BLaER1 treated with 17β-estradiol and CSF1 and Interleukin-3, amounts not matched to agents 10 nM and 100 nM (cell line): ENCODE measurements around the gene ANO8.
"Not testable (repeated sequence)": the region's sequence is repeated elsewhere in the genome, so short reads cannot be mapped to it uniquely, and the experiment has no call there.

Experiments used
- H3K27ac ChIP-seq, 11 experiments: shearing (Covaris generic); formaldehyde crosslinking; 2 replicates each; pipeline ENCODE4 v1.8.1; 2022
- H3K27me3 ChIP-seq, 11 experiments: shearing (Covaris generic); formaldehyde crosslinking; 2 replicates each; pipeline ENCODE4 v1.8.1; 2022
- H3K36me3 ChIP-seq, 11 experiments: shearing (Covaris generic); formaldehyde crosslinking; 2 replicates each; pipeline ENCODE4 v1.8.1; 2022
- H3K4me1 ChIP-seq, 10 experiments: shearing (Covaris generic); formaldehyde crosslinking; 2 replicates each; pipeline ENCODE4 v1.8.1; 2022
- H3K4me2 ChIP-seq, 11 experiments: shearing (Covaris generic); formaldehyde crosslinking; 2 replicates each; pipeline ENCODE4 v1.8.1; 2022
- H3K4me3 ChIP-seq, 10 experiments: shearing (Covaris generic); formaldehyde crosslinking; 2 replicates each; pipeline ENCODE4 v1.8.1; 2022
- H3K9ac ChIP-seq, 11 experiments: shearing (Covaris generic); formaldehyde crosslinking; 2 replicates each; pipeline ENCODE4 v1.8.1; 2022
- H3K9me3 ChIP-seq, 11 experiments: shearing (Covaris generic); formaldehyde crosslinking; replicated peaks in 1 of 11; 2 replicates each; pipeline ENCODE4 v1.8.1; 2022
- H4K20me1 ChIP-seq, 11 experiments: shearing (Covaris generic); formaldehyde crosslinking; 2 replicates each; pipeline ENCODE4 v1.8.1; 2022
- Cebpa-rat ChIP-seq, 11 experiments: shearing (Covaris generic); IDR thresholded peaks; 2 replicates each; pipeline ENCODE4 v1.8.1; 2022

ANO8 gene

DNA sequence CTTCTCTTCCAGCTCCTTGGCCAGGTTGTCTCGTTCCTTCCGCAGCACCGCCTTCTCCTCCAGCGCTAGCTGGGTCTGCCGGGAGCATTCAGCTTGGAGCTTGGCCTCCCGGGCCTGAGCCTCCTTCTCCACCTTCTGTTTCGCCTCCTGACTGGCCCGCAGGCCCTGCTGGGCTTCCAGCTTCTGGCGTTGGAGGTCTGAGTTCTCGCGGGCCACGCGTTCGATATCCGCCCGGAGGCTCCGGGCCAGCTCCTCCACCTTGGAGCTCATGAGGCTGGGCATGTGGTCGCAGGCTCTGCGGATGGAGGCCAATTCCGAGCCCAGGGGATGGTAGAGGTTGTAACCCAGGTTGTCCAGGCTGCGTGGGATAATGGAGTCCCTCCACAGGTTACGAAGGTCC, 30.7 kb upstream of the ANO8 start:
- Histone ChIP-seq H3K27me3 (no peaks in the 10 kb centered on the region), H3K9ac (no peak overlapping the region), H3K4me3 (no peak overlapping the region), H3K27ac (peak overlapping the region in 4 of 11 experiments; percentile 21 to 98 (median 96); a peak in 5 of 22 replicates), H4K20me1 (no peaks in the 10 kb centered on the region), H3K36me3 (peaks cover 0 to 23% (median 0%) of the 10 kb centered on the region in 11 experiments; a peak in 7 of 22 replicates), H3K4me2 (no peak overlapping the region), H3K9me3 (peaks cover 0 to 8% (median 0%) of the 10 kb centered on the region in 11 experiments; a peak in 4 of 22 replicates), H3K4me1 (peaks cover 23 to 52% (median 40%) of the 10 kb centered on the region in 10 experiments)
- TF ChIP-seq Cebpa-rat (IDR thresholded peaks at IDR 0.05): no peak

DNA sequence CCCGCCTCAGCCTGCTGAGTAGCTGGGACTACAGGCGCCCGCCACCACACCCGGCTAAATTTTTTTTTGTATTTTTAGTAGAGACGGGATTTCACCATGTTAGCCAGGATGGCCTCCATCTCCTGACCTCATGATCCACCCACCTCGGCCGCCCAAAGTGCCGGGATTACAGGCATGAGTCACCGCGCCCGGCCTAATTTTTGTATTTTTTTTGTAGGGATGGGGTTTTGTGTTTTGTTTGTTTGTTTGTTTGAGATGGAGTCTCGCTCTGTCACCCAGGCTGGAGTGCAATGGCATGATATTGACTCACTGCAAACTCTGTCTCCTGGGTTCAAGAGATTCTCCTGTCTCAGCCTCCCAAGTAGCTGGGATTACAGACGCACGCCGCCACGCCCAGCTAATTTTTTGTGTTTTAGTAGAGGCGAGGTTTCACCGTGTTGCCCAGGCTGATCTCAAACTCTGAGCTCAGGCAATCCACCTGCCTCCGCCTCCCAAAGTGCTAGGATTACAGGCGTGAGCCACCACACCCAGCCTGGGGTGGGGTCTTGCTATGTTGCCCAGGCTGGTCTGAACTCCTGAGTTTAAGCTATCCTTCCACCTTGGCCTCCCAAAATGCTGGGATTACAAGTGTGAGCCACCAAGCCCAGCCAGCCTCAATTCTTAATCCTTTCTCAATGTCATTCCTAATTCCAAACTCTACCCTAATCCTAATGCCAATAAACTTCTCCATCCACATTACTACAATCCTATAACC, 29.4 kb upstream of the ANO8 start:
- H3K27ac ChIP-seq, H4K20me1 ChIP-seq, H3K27me3 ChIP-seq, H3K4me2 ChIP-seq, H3K4me3 ChIP-seq, H3K9me3 ChIP-seq, H3K9ac ChIP-seq: not testable (repeated sequence)
- Histone ChIP-seq H3K36me3 (peaks cover 0 to 25% (median 0%) of the 10 kb centered on the region in 11 experiments; a peak in 7 of 22 replicates), H3K4me1 (peaks cover 10 to 42% (median 28%) of the 10 kb centered on the region in 10 experiments)

DNA sequence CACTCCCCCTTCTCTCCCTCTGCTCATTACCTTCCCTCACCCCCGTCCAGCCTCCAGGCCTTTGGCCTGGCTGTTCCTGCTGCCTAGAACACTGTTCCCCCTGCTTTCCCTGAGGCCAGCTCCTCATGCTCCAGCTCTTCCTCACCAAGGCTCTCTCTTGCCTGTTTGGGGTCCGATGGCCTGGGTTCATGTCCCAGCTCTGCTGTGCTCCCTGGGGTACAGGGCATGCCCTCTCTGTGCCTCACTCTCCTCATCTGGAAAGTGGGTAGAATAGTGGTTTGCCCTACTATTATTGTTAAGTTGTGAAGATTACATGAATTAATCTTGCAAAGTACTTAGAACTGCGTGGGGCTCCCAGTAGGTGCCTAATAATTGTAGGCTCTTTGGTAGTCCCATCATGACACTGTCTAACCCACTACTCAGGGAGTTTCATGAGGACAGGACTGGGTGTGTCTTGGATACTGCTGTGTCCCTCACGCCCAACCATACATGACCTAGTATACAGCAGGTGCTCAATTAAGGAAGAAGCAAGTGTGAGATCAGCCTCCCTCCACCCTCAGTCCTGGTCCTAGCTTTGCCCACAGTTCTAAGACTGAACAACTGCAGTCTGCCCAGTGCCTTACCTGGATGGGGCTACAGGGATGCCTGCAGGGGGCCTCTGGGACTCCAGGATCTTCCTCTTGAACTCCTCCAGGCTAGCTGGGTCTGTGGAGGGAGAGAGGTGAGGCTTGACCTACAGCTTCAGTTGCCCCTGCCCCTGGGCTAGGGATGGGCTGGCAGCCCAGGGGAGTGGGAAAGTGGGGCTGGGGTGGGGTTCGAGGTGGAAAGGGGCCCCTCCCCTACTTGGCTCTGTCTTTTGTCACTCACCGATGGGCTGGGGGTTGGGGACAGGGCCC, 25.5 kb upstream of the ANO8 start:
- peaks cover 0 to 34% (median 2%) of the 10 kb centered on the region in 10 experiments; a peak in 7 of 20 replicates for H3K4me1 ChIP-seq
- peaks cover 0 to 15% (median 0%) of the 10 kb centered on the region in 11 experiments; a peak in 6 of 22 replicates for H3K36me3 ChIP-seq
- H3K9ac ChIP-seq: no peak overlapping the region
- H3K9me3 ChIP-seq: peaks cover 0 to 7% (median 0%) of the 10 kb centered on the region in 11 experiments; a peak in 1 of 22 replicates
- no peaks in the 10 kb centered on the region for H3K27me3 ChIP-seq
- H3K4me3 ChIP-seq: no peak overlapping the region
- H4K20me1 ChIP-seq: no peaks in the 10 kb centered on the region
- H3K4me2 ChIP-seq: no peak overlapping the region
- no peak for TF ChIP-seq Cebpa-rat (IDR thresholded peaks at IDR 0.05)
- no peak overlapping the region; a peak in 1 of 22 replicates for H3K27ac ChIP-seq

DNA sequence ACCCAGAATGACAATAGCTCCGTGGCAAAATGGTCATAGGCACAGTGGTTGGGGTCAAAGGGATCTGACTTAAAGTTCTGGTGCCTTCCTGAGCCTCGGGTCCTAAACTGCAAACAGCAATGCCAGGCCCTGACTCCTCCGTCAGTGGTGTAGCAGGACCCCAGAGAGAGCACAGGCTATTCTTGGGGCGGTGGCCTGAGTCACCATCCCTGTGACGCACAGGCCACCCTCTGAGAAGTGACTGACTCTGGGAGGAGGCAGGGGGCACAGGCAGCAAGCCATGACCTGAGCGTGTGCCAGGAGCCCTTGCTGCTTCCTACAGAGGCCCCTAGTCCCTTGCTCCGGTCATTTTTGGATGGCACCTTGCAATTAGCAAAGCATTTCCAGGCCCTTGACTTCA, 23.7 kb upstream of the ANO8 start:
- no peak overlapping the region for H3K9ac ChIP-seq

DNA sequence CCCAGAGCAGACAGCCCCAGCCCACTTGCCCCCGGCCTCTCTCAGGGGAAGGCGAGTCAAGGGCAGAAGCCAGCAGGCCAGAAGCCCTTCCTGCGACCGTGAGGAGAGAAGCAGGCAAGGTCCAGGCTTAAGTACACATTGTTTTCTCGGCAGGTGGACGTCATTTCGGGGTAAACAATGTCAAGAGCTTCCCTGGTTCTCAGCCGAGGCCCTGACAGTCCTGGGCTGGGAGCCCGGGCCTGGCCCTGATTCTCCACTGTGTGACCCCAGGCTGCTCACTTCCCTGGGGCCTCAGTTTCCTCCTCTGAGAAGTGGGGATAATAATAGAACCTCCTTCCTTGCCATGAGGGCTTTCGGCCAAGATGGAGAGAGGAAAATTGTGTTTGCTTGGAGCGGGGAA, 23.1 kb upstream of the ANO8 start:
- no peak for TF ChIP-seq Cebpa-rat (IDR thresholded peaks at IDR 0.05)
- no peaks in the 10 kb centered on the region for H4K20me1 ChIP-seq
- H3K4me2 ChIP-seq: no peak overlapping the region; a peak in 1 of 22 replicates
- 0 out of 22 replicates have a peak overlapping the region, but pooled peaks of 1 of the 11 experiments have one; percentile 10 for H3K27ac ChIP-seq
- no peaks in the 10 kb centered on the region for H3K27me3 ChIP-seq
- H3K4me1 ChIP-seq: peaks cover 7 to 40% (median 13%) of the 10 kb centered on the region in 10 experiments
- H3K9ac ChIP-seq: no peak overlapping the region
- no peaks in the 10 kb centered on the region for H3K9me3 ChIP-seq
- 0 out of 22 replicates have a peak, but pooled peaks cover 0 to 6% (median 0%) of the 10 kb centered on the region in 11 experiments for H3K36me3 ChIP-seq
- H3K4me3 ChIP-seq: no peak overlapping the region

More for the DNA sequence above, 23.7 kb upstream of the ANO8 start:
- Histone ChIP-seq H3K27me3 (no peaks in the 10 kb centered on the region), H3K4me3 (no peak overlapping the region), H3K4me1 (peaks cover under 1 to 33% (median 6%) of the 10 kb centered on the region in 10 experiments), H3K4me2 (peak overlapping the region in 3 of 11 experiments; percentile 1 to 29 (median 7); a peak in 1 of 22 replicates), H3K36me3 (0 out of 22 replicates have a peak, but pooled peaks cover 0 to 6% (median 0%) of the 10 kb centered on the region in 11 experiments), H3K9me3 (no peaks in the 10 kb centered on the region), H3K27ac (no peak overlapping the region), H4K20me1 (no peaks in the 10 kb centered on the region)
- no peak for TF ChIP-seq Cebpa-rat (IDR thresholded peaks at IDR 0.05)

DNA sequence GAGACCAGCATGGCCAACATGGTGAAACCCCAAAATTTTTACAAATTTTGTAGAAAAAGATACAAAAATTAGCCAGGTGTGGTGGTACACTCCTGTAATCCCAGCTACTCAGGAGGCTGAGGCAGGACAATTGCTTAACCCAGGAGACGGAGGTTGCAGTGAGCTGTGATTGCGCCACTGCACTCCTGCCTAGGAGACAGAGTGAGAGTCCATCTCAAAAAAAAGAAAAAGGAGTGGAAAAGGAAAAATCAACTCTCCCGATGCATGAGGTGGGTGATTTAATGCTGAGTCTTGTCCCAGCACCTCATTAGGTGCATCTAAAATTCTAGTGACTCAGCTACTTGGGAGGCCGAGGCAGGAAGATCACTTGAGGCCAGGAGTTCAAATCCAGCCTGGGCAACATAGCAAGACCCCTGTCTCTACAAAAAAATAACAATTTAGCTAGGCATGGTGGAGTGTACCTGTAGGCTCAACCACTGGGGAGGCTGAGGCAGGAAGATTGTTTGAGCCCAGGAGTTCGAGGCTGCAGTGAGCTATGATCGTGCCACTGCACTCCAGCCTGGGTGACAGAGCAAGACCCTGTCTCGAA, 22.5 kb upstream of the ANO8 start:
- 0 out of 22 replicates have a peak, but pooled peaks of 1 of the 11 experiments have one; percentile 12 for TF ChIP-seq Cebpa-rat (IDR thresholded peaks at IDR 0.05)
- Histone ChIP-seq H3K4me2 (no peak overlapping the region; a peak in 2 of 22 replicates), H3K9me3 (no peaks in the 10 kb centered on the region), H3K27ac (0 out of 22 replicates have a peak overlapping the region, but pooled peaks of 1 of the 11 experiments have one; percentile 10), H3K4me3 (no peak overlapping the region), H3K36me3 (0 out of 22 replicates have a peak, but pooled peaks cover 0 to 6% (median 0%) of the 10 kb centered on the region in 11 experiments), H3K9ac (no peak overlapping the region), H3K27me3 (no peaks in the 10 kb centered on the region), H4K20me1 (no peaks in the 10 kb centered on the region), H3K4me1 (peaks cover 13 to 45% (median 18%) of the 10 kb centered on the region in 10 experiments)

DNA sequence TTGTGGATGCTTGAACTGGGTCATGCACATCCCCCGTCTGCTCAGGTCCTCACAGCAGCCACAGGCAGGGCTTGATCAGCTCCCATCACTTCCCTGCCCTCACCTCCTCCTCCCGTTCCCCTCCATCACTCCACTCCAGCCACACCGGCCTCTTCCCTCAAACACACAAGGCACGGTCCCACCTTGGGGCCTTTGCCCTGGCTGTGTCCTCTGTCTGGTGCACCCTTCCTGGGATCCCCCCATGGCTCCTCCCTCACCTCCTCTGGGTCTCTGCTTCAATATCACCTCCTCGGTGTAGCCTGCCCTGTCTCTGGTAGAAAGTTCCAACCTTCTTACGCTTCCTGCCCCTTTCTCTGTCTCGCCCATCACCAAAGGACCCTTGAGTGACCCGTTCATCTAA, 18.7 kb upstream of the ANO8 start:
- Histone ChIP-seq H3K9ac (peak overlapping the region in 5 of 11 experiments; percentile 8 to 44 (median 44); a peak in 7 of 22 replicates), H3K4me1 (peaks cover 47 to 79% (median 55%) of the 10 kb centered on the region in 10 experiments), H4K20me1 (no peaks in the 10 kb centered on the region), H3K4me3 (no peak overlapping the region), H3K36me3 (no peaks in the 10 kb centered on the region), H3K4me2 (peak overlapping the region; percentile 45 to 85 (median 68)), H3K9me3 (no peaks in the 10 kb centered on the region), H3K27me3 (no peaks in the 10 kb centered on the region), H3K27ac (peak overlapping the region in 9 of 11 experiments; percentile 31 to 68 (median 56); a peak in 16 of 22 replicates)
- no peak for TF ChIP-seq Cebpa-rat (IDR thresholded peaks at IDR 0.05)

DNA sequence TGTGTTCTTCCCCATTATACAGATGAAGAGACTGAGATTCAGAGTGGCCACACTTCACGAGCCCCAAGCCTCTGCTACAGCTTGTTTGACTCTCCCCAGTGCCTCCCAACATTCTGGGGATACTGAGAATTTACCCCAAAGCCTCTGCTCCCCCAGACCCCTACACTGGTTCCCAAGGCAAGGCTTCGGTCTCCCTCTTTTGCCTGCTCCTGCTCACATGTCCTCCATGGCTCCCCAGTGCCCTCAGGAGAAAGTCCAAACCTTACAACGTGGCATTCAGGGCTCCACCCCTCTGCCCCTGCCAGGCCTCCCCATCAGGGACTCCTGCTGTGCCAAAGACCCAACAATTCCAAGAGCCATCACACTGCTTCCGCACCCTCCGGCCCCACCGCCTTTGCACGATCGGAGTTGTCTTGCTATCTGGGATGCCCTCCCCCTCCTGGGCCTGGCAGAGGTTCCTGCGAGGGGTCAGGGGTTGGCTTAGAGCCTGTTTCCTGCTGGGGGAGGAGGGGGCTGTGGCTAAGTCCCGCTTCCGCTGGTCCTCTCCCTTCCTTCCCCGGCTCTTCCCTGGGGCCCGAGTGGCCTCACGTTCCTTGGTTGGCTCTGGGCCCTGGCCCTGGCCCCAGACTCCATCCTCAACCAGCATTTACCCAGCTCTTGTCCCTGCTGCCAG, 18.1 kb upstream of the ANO8 start:
- Histone ChIP-seq H3K9ac (peak overlapping the region in 7 of 11 experiments; percentile 8 to 48 (median 44); a peak in 11 of 22 replicates), H3K27me3 (no peaks in the 10 kb centered on the region), H3K4me1 (peaks cover 53 to 79% (median 62%) of the 10 kb centered on the region in 10 experiments), H4K20me1 (no peaks in the 10 kb centered on the region), H3K27ac (peak overlapping the region in 9 of 11 experiments; percentile 31 to 68 (median 56); a peak in 17 of 22 replicates), H3K4me3 (0 out of 20 replicates have a peak overlapping the region, but pooled peaks of 1 of the 10 experiments have one; percentile 24), H3K9me3 (no peaks in the 10 kb centered on the region), H3K4me2 (peak overlapping the region; percentile 45 to 85 (median 68)), H3K36me3 (no peaks in the 10 kb centered on the region)
- TF ChIP-seq Cebpa-rat (IDR thresholded peaks at IDR 0.05): no peak
